ENCODE measurements around the gene LAMC1. TPM values are rescaled to one million over a fixed set of nuclear protein-coding genes. Genes with fewer than 3 reads are reported as not detected.

LAMC1 gene
- total RNA-seq, 2 donors from 2014 or later, result 273 to 362 TPM

- ATAC-seq (ENCODE audit: insufficient number of reproducible peaks, low FRiP score, low read depth) (no peak), DNase-seq (ENCODE audit: low spot score) (no peak)
- no peak for TF ChIP-seq CTCF (IDR thresholded peaks at IDR 0.05)
- H3K27me3 ChIP-seq (replicated peaks; ENCODE audit: insufficient read depth), result no peaks in the 10 kb centered on the region
- H3K36me3 ChIP-seq, result peaks cover 54% of the 10 kb centered on the region
- H3K4me3 ChIP-seq, result no peak overlapping the region
- H3K9me3 ChIP-seq, result no peaks in the 10 kb centered on the region
- H3K27ac ChIP-seq, result peak overlapping the region in 1 of 2 donors; percentile 24
- peaks cover 10 to 14% of the 10 kb centered on the region in 2 donors for H3K4me1 ChIP-seq (ENCODE audit: control insufficient read depth in 1 of 2, low read depth in 2 of 2)
Measured at GRCh38 chr1:183138301-183138700, 115.1 kb downstream of the LAMC1 start.

- Histone ChIP-seq H3K27me3 (replicated peaks; ENCODE audit: insufficient read depth) (no peaks in the 10 kb centered on the region), H3K4me3 (no peak overlapping the region), H3K4me1 (ENCODE audit: control insufficient read depth in 1 of 2, low read depth in 2 of 2) (peaks cover 10 to 24% of the 10 kb centered on the region in 2 donors), H3K36me3 (peaks cover 44% of the 10 kb centered on the region), H3K27ac (peak overlapping the region in 1 of 2 donors; percentile 10), H3K9me3 (no peaks in the 10 kb centered on the region)
- TF ChIP-seq CTCF (IDR thresholded peaks at IDR 0.05), result no peak
- no peak for ATAC-seq (ENCODE audit: insufficient number of reproducible peaks, low FRiP score, low read depth)
- no peak for DNase-seq (ENCODE audit: low spot score)
Measured at GRCh38 chr1:183139281-183139942, 116.2 kb downstream of the LAMC1 start.

GRCh38 chr1:183140633-183141032 lies 117.4 kb downstream of the LAMC1 start:
- H3K36me3 ChIP-seq, result peaks cover 34% of the 10 kb centered on the region
- peaks cover 10 to 24% of the 10 kb centered on the region in 2 donors for H3K4me1 ChIP-seq (ENCODE audit: control insufficient read depth in 1 of 2, low read depth in 2 of 2)
- no peaks in the 10 kb centered on the region for H3K9me3 ChIP-seq
- no peak overlapping the region for H3K4me3 ChIP-seq
- no peak for DNase-seq (ENCODE audit: low spot score)
- no peaks in the 10 kb centered on the region for H3K27me3 ChIP-seq (replicated peaks; ENCODE audit: insufficient read depth)
- TF ChIP-seq CTCF (IDR thresholded peaks at IDR 0.05), result no peak
- no peak for ATAC-seq (ENCODE audit: insufficient number of reproducible peaks, low FRiP score, low read depth)
- peak overlapping the region in 1 of 2 donors; percentile 51 for H3K27ac ChIP-seq

GRCh38 chr1:183142171-183142570 lies 119.0 kb downstream of the LAMC1 start:
- TF ChIP-seq CTCF (IDR thresholded peaks at IDR 0.05), result no peak
- ATAC-seq (ENCODE audit: insufficient number of reproducible peaks, low FRiP score, low read depth) (no peak), DNase-seq (ENCODE audit: low spot score) (no peak)
- Histone ChIP-seq H3K9me3 (no peaks in the 10 kb centered on the region), H3K36me3 (peaks cover 26% of the 10 kb centered on the region), H3K27ac (no peak overlapping the region), H3K4me1 (ENCODE audit: control insufficient read depth in 1 of 2, low read depth in 2 of 2) (peaks cover 10 to 24% of the 10 kb centered on the region in 2 donors), H3K4me3 (no peak overlapping the region), H3K27me3 (replicated peaks; ENCODE audit: insufficient read depth) (no peaks in the 10 kb centered on the region)

- Histone ChIP-seq H3K4me3 (no peak overlapping the region), H3K27me3 (replicated peaks; ENCODE audit: insufficient read depth) (no peaks in the 10 kb centered on the region), H3K36me3 (peaks cover 17% of the 10 kb centered on the region), H3K4me1 (ENCODE audit: control insufficient read depth in 1 of 2, low read depth in 2 of 2) (peaks cover 14 to 39% of the 10 kb centered on the region in 2 donors), H3K9me3 (no peaks in the 10 kb centered on the region), H3K27ac (peak overlapping the region in 1 of 2 donors; percentile 12)
- ATAC-seq (ENCODE audit: insufficient number of reproducible peaks, low FRiP score, low read depth), result no peak
- TF ChIP-seq CTCF (IDR thresholded peaks at IDR 0.05), result no peak
- no peak for DNase-seq (ENCODE audit: low spot score)
Measured at GRCh38 chr1:183143576-183144315, 120.5 kb downstream of the LAMC1 start.
